D721Med (cell line): ENCODE results near the gene FOXK1.
A peak's percentile ranks its signal among the peaks of the same experiment; 100 is the strongest.

Source experiments
- DNase-seq: peaks from one replicate; pipeline ENCODE4 v3.0.0; 2011; ENCODE audit warnings: low spot score; ENCODE audit not compliant: insufficient read length
- FAIRE-seq: peaks from 2 replicates; lab custom pipeline; 2011; peaks lifted over from hg19 to GRCh38; lab: Jason Lieb, UNC
- TF ChIP-seq, protein P1 (sequence below): IDR thresholded peaks from 2 replicates; pipeline ENCODE4 v1.5.1; 2012; ENCODE audit warnings: mild to moderate bottlenecking, control low read depth; ENCODE audit not compliant: insufficient read depth; ENCODE audit errors: missing control alignments

The FOXK1 gene

GRCh38 chr7:4765776-4766490 is 83.8 kb downstream of the FOXK1 start:
- TF ChIP-seq, protein P1, sequence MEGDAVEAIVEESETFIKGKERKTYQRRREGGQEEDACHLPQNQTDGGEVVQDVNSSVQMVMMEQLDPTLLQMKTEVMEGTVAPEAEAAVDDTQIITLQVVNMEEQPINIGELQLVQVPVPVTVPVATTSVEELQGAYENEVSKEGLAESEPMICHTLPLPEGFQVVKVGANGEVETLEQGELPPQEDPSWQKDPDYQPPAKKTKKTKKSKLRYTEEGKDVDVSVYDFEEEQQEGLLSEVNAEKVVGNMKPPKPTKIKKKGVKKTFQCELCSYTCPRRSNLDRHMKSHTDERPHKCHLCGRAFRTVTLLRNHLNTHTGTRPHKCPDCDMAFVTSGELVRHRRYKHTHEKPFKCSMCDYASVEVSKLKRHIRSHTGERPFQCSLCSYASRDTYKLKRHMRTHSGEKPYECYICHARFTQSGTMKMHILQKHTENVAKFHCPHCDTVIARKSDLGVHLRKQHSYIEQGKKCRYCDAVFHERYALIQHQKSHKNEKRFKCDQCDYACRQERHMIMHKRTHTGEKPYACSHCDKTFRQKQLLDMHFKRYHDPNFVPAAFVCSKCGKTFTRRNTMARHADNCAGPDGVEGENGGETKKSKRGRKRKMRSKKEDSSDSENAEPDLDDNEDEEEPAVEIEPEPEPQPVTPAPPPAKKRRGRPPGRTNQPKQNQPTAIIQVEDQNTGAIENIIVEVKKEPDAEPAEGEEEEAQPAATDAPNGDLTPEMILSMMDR = peak; percentile 9
- FAIRE-seq = no peak
- DNase-seq = no peak

- FAIRE-seq = no peak
- TF ChIP-seq, protein P1 = no peak
- DNase-seq = no peak
Measured at GRCh38 chr7:4766666-4767519, 84.8 kb downstream of the FOXK1 start.

DNA sequence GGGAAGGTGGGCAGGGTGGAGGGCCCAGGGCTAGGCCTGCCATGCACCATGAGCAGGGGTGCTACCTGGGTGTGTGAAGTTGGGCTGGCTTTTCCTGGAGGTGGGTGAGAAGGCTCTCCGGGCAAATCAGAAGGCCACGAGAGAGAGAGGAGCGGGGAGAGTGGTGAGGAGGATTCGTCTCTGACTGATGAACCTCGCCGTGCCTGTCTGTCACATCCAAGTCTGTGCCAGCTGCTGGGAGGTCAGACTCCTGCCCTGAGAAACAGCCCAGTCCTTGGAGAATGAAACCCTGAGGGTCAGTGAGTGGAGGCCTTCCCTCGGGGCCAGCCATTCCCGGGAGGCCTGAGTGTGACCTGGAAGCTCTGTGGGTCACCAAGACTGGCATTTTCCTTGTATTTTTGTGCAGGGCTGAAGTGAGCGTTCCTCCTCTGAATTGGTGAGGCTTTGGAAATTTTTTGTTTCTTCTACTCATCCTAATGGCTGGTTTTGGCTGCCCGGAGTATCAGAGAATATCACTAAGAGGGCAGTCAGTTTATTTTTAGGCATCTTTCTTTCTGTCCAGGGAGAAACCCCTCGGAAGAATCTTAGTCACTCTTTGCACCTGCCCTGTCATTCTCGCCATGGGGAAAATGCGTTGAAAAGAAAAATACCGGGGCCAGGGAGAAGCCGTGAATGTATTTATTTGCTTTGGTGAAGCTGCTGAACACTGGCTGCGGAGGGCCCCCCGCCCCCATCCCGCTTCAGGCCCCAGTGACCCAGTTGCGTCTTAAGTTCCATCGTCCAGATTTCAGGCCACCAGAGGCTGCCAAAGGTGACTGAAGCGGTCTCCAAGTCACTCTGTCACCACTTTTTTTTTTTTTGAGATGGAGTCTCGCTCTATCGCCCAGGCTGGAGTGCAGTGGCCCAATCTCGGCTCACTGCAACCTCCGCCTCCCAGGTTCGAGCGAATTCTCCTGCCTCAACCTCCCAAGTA is 86.8 kb downstream of the FOXK1 start:
- TF ChIP-seq, protein P1 = no peak
- DNase-seq = no peak
- no peak for FAIRE-seq

DNA sequence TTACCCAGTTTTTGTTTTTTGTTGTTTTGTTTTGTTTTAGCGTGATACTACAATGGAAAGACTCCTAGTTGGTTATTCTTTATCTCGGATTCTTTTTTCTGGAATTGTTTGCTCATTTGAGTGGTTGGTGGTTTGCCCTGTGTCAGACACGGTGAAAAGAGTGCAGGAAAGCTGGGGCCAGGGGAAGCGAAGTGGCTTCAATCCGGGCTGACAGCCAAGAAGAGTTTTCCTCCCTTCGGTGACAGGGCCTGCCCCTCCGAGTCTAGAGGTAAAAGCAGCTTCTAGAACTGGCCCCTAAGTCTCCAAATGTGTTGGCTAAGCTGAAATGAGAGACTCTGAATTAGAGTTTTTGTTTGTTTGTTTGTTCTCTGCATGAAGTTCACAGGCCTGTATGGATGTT is 87.7 kb downstream of the FOXK1 start:
- FAIRE-seq = no peak
- no peak for DNase-seq
- TF ChIP-seq, protein P1 = no peak

- DNase-seq = no peak
- FAIRE-seq = no peak
- TF ChIP-seq, protein P1 = no peak
Measured at GRCh38 chr7:4770886-4771285, 88.8 kb downstream of the FOXK1 start.

DNA sequence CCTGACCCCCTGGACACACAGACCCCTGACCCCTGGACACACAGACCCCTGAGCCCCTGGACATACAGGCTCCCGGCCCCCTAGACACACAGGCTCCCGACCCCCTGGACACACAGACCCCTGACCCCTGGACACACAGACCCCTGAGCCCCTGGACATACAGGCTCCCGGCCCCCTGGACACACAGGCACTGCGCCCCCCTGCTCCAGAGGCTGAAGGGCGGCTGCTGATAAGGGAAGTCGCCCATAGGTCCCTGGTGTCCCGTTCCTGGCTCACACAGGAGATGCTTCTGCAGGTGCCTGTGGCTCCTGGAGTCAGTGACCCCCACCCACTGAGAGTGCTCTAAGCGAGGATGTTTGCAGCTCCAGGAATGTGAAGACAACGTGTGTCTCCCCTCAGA is 89.6 kb downstream of the FOXK1 start:
- DNase-seq = no peak
- TF ChIP-seq, protein P1 = no peak
- no peak for FAIRE-seq
